Fibroblast of skin of right biceps (primary cell): ENCODE results near the gene PTPRR.
A peak's percentile ranks its signal among the peaks of the same experiment; 100 is the strongest.

Experiments
- DNase-seq: peaks from one replicate; pipeline ENCODE4 v3.0.0-alpha.2; 2013

Gene PTPRR, protein sequence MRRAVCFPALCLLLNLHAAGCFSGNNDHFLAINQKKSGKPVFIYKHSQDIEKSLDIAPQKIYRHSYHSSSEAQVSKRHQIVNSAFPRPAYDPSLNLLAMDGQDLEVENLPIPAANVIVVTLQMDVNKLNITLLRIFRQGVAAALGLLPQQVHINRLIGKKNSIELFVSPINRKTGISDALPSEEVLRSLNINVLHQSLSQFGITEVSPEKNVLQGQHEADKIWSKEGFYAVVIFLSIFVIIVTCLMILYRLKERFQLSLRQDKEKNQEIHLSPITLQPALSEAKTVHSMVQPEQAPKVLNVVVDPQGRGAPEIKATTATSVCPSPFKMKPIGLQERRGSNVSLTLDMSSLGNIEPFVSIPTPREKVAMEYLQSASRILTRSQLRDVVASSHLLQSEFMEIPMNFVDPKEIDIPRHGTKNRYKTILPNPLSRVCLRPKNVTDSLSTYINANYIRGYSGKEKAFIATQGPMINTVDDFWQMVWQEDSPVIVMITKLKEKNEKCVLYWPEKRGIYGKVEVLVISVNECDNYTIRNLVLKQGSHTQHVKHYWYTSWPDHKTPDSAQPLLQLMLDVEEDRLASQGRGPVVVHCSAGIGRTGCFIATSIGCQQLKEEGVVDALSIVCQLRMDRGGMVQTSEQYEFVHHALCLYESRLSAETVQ

DNA sequence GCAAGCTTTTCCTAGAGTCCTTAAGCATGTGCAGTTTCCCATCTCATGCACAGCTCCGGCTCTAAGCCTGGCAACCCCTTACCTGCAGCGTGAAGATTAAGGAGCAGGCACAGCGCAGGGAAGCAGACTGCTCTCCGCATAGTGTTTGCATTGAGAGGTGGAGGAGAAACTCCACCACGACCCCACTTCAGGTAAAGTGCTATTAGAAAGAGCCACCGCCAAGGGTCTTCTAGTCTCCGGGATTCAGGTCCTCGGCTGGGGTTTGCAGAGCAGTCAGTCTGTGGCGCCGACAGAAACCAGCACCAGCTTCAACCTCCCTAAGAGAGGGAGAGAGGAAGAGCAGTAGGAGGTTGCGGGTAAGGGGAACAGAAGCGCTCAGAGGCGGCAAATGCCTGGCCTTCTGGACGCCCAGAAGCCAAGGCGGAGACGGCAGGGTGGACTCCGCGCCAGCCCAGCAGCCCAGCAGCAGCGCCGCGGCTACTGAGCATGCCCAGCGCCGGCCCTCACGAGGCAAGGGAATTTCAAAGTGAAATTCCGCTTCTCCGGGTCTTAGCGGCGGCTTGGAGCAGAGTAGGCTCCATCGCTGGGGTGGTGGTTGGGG, at the start of gene PTPRR:
Gene PTPRR (minus strand): TSS at position 488 of the 601 bp plus-strand sequence. CDS start 348 bp downstream, at position 140.
- no peak for DNase-seq

DNA sequence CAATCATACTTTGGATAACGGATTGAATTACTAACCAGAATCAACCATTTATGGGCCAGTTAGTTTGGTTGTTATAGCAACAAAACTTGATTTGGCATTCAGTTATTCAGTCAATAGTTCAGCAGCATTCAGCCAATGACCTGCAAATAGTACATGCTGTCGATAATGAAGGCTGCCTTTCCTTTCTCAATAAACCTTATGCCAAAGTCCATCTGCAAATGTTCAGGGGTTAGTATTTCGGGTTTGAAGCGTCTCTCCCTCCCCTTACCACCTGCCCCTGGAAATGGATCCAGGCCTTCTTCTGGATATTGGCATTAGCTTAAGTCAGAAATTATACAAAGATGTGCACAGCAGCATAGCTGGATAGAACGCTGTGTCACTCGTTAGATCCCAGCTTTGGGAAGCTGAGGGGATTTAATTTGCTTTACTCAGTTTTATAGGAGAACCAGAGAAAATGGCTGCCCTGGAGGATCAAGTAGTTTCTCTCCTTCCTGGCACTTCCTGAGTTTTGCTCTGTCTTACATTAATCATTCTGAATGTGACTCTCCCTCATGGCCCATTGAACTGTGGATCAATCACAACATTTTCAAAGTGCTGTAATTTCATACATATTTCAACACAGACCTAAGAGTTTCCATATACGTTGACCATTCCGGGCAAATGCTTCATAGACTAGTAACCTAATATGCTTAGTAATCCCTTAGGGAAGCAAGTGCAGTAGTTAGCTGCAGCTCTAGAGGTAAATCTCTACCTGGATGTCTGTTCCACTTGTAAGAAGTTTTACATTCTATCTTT, 46.7 kb upstream of the PTPRR start:
- DNase-seq, result peak; percentile 29

- no peak for DNase-seq
Observed at GRCh38 chr12:70966046-70966445, 45.5 kb upstream of the PTPRR start.

- no peak for DNase-seq
Observed at GRCh38 chr12:70964867-70965510, 44.5 kb upstream of the PTPRR start.

DNA sequence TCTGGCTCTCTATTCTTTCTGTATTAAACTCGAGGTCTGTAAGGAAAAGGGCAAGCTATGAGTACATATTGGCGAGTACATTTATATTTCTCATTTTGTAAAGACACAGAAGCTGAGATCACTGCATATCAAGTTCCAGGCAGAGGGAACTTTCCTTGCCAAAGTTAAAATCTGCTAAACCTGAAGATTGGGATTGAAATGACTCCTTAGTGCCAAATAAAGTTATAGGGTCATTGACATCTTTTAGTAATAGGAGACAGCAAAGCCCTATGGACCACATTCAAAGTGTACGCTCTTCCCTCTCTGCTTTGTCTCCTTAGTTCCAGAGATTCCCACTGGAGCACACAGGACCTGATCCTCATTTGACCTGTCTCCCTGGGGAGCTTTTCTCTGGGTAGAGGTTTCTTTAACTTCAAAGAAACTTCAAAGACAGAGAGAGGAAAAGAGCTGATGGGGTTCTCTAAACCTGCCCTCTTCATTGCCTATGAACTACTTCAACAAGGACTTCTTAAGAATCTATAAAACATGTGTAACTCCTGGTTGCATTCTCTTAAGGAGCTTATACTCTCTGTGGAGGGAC, 42.6 kb upstream of the PTPRR start:
- DNase-seq, result no peak

DNA sequence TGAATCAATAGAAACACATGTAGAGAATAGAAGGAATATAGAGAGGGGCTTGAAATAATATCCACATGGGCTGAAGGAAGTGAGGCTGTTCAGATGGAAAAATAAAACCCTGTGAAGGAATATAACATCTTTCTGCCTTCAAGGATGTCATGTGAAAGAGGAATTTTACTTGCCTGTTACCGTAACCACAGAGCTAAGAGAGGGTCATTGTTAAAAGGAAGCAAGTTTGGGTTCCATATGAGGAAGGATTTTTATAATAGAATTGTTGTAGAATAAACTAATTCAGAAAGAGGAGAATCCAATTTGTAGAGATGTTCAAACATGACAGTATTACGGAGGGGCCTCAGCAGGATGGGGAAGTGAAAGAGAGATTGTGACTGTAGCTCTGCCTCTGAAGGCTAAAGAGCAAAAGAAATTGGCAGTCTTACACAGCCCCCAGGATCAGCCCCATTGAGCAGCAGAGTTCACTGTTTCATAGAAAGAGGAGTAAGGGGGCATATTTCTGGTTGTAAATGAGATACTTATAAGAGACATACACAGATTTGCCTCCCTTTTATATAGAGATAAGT, 41.8 kb upstream of the PTPRR start:
- DNase-seq, result no peak

GRCh38 chr12:70960484-70960883, 39.9 kb upstream of the PTPRR start:
- DNase-seq, result no peak

- DNase-seq, result no peak
Observed at GRCh38 chr12:70955415-70955814, 34.9 kb upstream of the PTPRR start.

DNA sequence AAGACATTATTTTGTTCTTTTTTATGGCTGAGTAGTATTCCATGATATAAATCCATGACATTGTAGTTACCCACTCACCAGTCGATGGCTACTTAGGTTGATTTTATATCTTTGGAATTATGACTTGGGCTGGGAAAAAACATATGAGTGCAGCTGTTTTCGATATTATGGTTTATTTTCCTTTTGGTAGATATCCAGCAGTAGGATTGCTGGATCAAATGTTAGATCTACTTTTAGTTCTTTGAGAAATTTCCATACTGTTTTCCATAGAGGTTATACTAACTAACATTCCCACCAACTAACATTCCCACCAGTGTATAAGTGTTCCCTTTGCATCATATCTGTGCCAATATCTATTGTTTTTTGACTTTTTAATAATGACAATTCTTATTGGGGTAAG, 29.9 kb upstream of the PTPRR start:
- DNase-seq, result no peak

DNA sequence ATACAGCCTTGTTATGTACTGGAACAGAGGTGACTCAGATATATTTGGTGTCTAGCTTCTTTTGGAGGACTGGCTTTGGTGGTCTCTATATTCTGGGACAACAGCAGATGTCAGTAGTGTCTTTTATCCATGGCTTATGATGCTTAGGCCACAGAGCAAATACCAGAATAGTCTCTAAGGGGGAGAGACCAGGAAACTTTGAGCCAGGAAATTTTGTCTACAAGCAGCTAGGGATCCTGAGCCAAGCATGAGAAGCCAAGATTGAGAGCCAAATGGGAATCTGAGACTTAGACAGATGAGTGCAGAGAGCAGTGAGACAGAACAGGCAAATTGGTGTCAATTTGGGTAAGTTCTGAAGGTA, 28.4 kb upstream of the PTPRR start:
- peak; percentile 28 for DNase-seq

DNA sequence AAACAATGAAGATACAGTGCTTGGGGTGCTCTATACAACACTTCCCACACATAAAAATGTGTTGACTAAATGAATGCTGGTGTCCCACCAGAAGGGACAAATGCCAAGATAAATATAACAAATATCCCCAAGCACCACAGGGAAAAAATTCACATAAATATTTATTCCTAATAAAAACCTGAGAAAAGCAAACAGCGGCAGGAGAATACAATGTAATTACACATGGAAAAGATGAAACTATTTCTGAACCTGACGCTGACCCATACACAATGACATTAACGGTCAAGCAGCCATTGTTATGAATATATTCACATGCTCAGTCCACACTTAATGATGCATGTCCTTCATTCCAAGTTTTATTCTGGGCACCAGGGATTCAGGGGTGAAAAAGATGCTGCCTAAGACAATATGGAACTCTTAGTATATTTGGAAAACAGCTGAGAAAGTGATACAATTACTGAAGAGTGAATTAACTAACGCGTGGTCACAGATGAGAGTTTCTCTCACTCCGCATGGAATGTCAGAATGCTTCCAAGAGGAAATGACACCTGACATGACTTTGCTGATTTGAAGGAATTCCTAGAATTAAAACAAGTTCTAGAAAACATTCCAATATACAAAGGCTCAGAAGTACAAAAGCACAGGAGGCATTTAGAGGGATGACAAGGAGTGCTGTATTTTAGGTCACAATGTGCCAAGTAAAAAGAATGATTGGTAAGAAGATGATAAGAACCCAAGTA, 27.9 kb upstream of the PTPRR start:
- no peak for DNase-seq

DNA sequence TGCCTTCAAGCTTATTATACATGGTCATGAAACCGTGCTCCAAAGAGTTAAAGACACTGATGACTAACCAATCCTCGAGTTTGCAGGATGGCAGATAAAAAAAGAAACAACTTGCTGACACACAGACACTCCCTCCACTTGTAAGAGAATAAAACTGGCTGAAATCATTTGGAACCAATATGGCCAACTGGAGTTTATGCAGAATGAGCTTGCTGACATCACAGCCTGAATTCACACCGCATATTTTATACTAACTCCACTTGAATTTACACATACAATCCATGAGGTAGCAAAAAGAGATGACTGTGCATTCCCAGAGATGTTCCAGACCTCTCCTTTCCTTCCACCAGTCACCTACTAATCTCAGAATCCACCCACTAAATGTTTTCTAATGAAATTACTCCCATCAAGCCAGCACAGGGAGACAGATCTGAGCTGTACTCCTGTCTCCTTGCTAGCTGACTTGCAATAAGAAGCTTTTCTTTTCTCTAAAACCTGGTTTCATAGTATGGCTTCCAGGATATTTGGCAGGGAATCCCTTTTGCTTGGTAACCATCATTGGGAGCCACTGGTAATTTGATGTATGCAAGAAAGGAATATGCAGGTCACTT, 15.8 kb upstream of the PTPRR start:
- no peak for DNase-seq

GRCh38 chr12:70933133-70933532, 12.6 kb upstream of the PTPRR start:
- DNase-seq, result no peak

DNA sequence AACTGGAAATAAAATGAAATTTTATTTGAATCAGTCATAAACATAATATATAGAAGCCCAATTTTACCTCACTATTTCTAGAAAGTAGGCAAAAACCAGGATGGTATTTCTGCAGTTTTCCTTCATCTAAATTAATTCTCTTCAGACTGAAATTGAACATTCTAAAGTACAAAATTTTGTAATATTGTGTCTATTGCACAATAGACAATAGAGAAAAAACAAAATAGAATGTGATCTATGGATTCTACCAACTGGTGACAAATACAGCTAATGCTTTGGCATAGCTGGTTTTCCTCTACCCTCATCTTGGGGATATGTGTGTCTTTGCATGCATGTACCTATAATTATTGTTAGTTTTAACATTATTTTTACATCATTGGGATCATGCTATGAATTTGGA, 8.5 kb upstream of the PTPRR start:
- no peak for DNase-seq

- no peak for DNase-seq
Observed at GRCh38 chr12:70928071-70928470, 7.5 kb upstream of the PTPRR start.

GRCh38 chr12:70927356-70927755, 6.8 kb upstream of the PTPRR start:
- DNase-seq, result no peak

- DNase-seq, result no peak
Observed at GRCh38 chr12:70925539-70925938, 5.0 kb upstream of the PTPRR start.

GRCh38 chr12:70920891-70921290, 353 bp upstream of the PTPRR start:
- DNase-seq, result no peak

- DNase-seq, result peak; percentile 18
Observed at GRCh38 chr12:70919597-70920035, 922 bp downstream of the PTPRR start.

DNA sequence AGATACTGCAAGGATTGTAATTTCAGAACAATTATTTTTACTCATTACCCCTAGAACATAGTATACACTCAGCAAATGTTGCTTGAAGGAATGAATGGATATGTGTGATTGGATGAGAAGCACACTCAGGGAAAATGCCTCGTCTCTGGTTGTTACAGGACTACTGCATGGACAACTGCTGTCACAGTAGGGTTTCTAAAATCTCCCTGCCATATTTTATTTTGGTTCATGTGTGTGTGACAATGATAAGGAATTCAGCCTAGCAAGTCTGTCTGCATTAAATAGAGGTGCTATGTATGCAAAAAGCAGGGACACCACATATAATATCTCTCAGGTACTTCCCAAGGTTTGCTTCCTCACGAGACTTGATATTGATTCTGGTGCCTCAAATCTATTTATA, 1.4 kb downstream of the PTPRR start:
- DNase-seq, result no peak

DNA sequence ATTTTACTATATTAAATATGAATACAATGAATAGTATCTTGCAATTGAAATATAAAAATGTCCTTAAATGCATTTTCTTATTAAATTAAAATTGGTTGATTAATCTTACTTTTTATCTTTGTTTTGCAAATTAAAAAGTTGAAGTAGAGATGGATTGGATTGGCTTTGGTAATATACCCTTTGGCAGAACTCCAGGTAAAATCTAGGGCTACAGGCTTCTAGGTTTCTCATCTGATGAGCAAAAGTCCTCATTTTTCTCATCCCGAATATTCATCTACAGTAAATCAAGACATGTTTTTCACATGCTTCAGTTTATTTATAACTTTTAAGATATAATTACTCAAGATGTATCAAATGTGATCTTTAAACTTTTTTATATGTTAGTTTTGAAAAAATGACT, 2.2 kb downstream of the PTPRR start:
- DNase-seq, result no peak
